ENCODE data around the gene KLK1. TPM values are rescaled to one million over a fixed set of nuclear protein-coding genes. Genes with fewer than 3 reads are reported as not detected.

The KLK1 gene
- total RNA-seq, 1 donor from 2014 or later: not detected

DNA sequence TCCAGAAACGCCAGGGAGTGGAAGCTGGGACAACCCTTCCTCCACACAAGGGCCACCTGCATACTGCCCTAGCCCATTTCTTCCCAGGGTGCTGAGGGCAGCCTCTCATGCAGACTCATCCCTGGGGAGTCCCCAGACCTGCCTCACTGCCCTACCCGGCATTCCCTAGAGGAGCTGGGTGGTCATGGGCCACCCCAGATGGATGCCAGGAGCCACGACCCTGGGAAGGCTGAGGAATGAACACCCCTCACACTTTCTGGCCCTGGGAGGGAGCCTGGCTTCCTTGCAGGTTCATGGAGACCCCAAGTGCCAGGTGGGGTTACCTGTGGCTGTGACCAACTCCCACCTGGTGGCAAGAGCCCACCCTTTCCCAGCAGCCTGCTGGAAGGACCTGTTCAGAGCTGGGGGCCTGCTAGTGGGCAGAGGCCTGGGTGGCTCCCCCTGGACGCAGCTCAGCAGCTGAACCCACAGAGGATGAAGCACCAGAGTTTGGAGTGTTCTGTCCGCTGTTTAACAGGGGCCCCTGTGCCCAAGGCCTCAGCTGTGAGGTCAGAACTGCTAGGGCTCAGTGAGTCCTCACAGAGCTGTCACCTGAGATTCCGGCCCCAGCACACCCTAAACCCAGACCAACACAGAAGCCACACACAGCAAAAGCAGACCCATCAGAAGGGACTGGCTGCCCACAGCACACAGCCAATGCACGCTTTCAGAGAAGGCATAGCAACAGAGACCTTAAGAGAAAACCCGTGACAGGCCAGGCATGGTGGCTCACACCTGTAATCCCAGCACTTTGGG is 26.8 kb downstream of the KLK1 start:
- H3K27me3 Mint-ChIP-seq: no peaks in the 10 kb centered on the region
- H3K9me3 Mint-ChIP-seq (ENCODE audit: low read depth): no peaks in the 10 kb centered on the region
- DNase-seq (ENCODE audit: low spot score, unreplicated experiment): no peak
- TF ChIP-seq, protein P1, sequence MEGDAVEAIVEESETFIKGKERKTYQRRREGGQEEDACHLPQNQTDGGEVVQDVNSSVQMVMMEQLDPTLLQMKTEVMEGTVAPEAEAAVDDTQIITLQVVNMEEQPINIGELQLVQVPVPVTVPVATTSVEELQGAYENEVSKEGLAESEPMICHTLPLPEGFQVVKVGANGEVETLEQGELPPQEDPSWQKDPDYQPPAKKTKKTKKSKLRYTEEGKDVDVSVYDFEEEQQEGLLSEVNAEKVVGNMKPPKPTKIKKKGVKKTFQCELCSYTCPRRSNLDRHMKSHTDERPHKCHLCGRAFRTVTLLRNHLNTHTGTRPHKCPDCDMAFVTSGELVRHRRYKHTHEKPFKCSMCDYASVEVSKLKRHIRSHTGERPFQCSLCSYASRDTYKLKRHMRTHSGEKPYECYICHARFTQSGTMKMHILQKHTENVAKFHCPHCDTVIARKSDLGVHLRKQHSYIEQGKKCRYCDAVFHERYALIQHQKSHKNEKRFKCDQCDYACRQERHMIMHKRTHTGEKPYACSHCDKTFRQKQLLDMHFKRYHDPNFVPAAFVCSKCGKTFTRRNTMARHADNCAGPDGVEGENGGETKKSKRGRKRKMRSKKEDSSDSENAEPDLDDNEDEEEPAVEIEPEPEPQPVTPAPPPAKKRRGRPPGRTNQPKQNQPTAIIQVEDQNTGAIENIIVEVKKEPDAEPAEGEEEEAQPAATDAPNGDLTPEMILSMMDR (IDR thresholded peaks at IDR 0.05; ENCODE audit: unreplicated experiment): no peak
- no peak overlapping the region for H3K27ac Mint-ChIP-seq
- no peak overlapping the region for H3K4me3 Mint-ChIP-seq (ENCODE audit: low read depth)
- peaks cover 7% of the 10 kb centered on the region for H3K36me3 Mint-ChIP-seq (ENCODE audit: insufficient read depth)
- H3K4me1 Mint-ChIP-seq (ENCODE audit: low read depth): peaks cover 7% of the 10 kb centered on the region

- TF ChIP-seq, protein P1 (IDR thresholded peaks at IDR 0.05; ENCODE audit: unreplicated experiment): no peak
- peaks cover under 1% of the 10 kb centered on the region for H3K9me3 Mint-ChIP-seq (ENCODE audit: low read depth)
- DNase-seq (ENCODE audit: low spot score, unreplicated experiment): no peak
- H3K4me1 Mint-ChIP-seq (ENCODE audit: low read depth): peaks cover 6% of the 10 kb centered on the region
- H3K36me3 Mint-ChIP-seq (ENCODE audit: insufficient read depth): peaks cover 5% of the 10 kb centered on the region
- H3K27ac Mint-ChIP-seq: no peak overlapping the region
- no peak overlapping the region for H3K4me3 Mint-ChIP-seq (ENCODE audit: low read depth)
- H3K27me3 Mint-ChIP-seq: peaks cover under 1% of the 10 kb centered on the region
Observed at GRCh38 chr19:50796128-50796633, 27.4 kb downstream of the KLK1 start.

DNA sequence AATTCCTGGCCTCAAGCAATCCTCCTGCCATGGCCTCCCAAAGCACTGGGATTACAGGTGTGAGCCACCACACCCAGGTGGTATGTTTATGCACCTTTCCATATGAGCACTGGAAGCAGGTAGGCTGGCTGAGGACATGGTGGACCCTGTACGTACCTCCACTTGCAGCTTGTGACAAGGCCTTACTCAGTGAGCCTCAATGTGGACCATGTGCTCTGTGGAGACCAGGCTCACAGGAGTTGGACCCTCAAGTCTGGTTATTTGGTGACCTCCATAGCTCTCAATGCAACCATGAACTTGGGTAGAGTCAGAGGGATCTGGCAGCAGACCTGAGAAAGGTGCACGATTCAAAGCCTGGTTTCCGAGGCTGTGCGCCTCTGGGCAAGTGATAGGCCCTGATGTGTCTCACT is 27.9 kb downstream of the KLK1 start:
- no peak overlapping the region for H3K27ac Mint-ChIP-seq
- H3K4me3 Mint-ChIP-seq (ENCODE audit: low read depth): no peak overlapping the region
- peaks cover 4% of the 10 kb centered on the region for H3K27me3 Mint-ChIP-seq
- H3K36me3 Mint-ChIP-seq (ENCODE audit: insufficient read depth): peaks cover 2% of the 10 kb centered on the region
- peaks cover 4% of the 10 kb centered on the region for H3K9me3 Mint-ChIP-seq (ENCODE audit: low read depth)
- peaks cover 4% of the 10 kb centered on the region for H3K4me1 Mint-ChIP-seq (ENCODE audit: low read depth)
- no peak for DNase-seq (ENCODE audit: low spot score, unreplicated experiment)
- TF ChIP-seq, protein P1 (IDR thresholded peaks at IDR 0.05; ENCODE audit: unreplicated experiment): no peak

DNA sequence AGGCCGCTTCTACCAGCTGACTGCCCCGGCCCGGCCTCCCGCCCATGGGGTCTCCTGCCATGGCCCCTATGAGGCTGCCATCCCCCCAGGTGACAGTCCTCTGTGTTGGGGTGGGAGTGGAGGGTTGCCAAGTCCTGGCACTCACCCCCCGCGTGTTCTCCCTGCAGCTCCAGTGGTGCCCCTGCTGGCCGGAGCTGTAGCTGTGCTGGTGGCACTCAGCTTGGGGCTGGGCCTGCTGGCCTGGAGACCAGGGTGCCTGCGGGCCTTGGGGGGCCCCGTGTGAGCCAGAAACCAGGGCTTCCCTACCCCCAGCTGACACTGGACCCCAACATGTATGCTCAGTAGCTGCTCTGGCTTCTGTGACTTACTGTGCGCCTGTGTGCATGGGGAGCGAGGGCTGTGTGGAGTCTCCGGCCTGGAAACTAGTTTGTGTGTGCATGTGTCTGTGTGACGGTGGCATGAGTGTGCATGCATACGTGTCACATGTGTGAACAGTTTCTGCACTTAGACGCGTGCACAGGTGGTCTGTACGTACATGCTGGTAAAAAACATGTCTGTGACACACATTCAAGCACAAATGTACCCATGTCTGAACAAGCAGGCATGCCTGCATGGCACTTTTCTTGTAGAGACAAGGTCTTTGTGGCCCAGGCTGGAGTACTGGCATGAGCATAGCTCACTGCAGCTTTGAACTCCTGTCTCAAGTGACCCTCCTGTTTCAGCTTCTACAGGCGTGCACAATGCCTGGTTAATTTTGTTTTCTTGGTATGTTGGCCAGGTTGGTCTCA is 28.5 kb downstream of the KLK1 start:
- Mint-ChIP-seq H3K27ac (peak overlapping the region; percentile 73), H3K4me3 (ENCODE audit: low read depth) (no peak overlapping the region), H3K4me1 (ENCODE audit: low read depth) (peaks cover 4% of the 10 kb centered on the region), H3K9me3 (ENCODE audit: low read depth) (peaks cover 4% of the 10 kb centered on the region), H3K27me3 (peaks cover 4% of the 10 kb centered on the region), H3K36me3 (ENCODE audit: insufficient read depth) (no peaks in the 10 kb centered on the region)
- TF ChIP-seq, protein P1 (IDR thresholded peaks at IDR 0.05; ENCODE audit: unreplicated experiment): peak; percentile 18
- DNase-seq (ENCODE audit: low spot score, unreplicated experiment): no peak

Measured in progenitor cell of endocrine pancreas (in vitro differentiated cells).